Ramos (cell line): ENCODE data around the gene KCNJ8.

Source experiments
- in situ Hi-C: fragments of 300-500 bp; cut with MboI; formaldehyde crosslinking; loops from one replicate; pipeline ENCODE4 v1.14.3; 2022; ENCODE audit warnings: low sequenced_read_pairs; ENCODE audit not compliant: unreplicated experiment

KCNJ8 gene

GRCh38 chr12:21718944-21719650 lies 55.4 kb downstream of the KCNJ8 start:
- in situ Hi-C loops, result no loop called here

GRCh38 chr12:21718403-21718802 lies 56.1 kb downstream of the KCNJ8 start:
- in situ Hi-C loops, result no loop called here

GRCh38 chr12:21717767-21718166 lies 56.7 kb downstream of the KCNJ8 start:
- in situ Hi-C loops, result no loop called here

GRCh38 chr12:21715386-21715785 lies 59.1 kb downstream of the KCNJ8 start:
- in situ Hi-C loops, result no loop called here
